Ecto neural progenitor cell (in vitro differentiated cells): ENCODE data around the gene CALR3.
"Not testable (repeated sequence)": the region's sequence is repeated elsewhere in the genome, so short reads cannot be mapped to it uniquely, and the experiment has no call there.

Experiments used
- DNase-seq: peaks from one replicate; pipeline ENCODE4 v3.0.0-alpha.2; 2018; ENCODE audit warnings: low spot score

CALR3 gene

GRCh38 chr19:16495982-16496612 lies at the start of gene CALR3, which contains the start of gene C19orf44:
CALR3 (minus strand) TSS chr19:16496167; CDS start chr19:16496129, 38 bp downstream.
C19orf44 (plus strand) TSS chr19:16496394; CDS start chr19:16500793, 4,399 bp downstream.
- DNase-seq = peak; percentile 99

- DNase-seq = no peak
These were observed 48.7 kb upstream of the CALR3 start for GRCh38 chr19:16544473-16545231.

- not testable (repeated sequence) for DNase-seq
These were observed 47.8 kb upstream of the CALR3 start for GRCh38 chr19:16543734-16544133.

GRCh38 chr19:16542910-16543472 lies 47.0 kb upstream of the CALR3 start:
- no peak for DNase-seq

- DNase-seq = peak; percentile 95
These were observed 46.3 kb upstream of the CALR3 start, which contains the start of gene CHERP for GRCh38 chr19:16542045-16542909. CHERP (minus strand) TSS chr19:16542437; CDS start chr19:16542378, 59 bp downstream.

- no peak for DNase-seq
These were observed 45.6 kb upstream of the CALR3 start for GRCh38 chr19:16541526-16542044.

GRCh38 chr19:16540948-16541347 lies 45.0 kb upstream of the CALR3 start:
- DNase-seq = no peak

- no peak for DNase-seq
These were observed 41.1 kb upstream of the CALR3 start for GRCh38 chr19:16537111-16537510.

GRCh38 chr19:16536130-16536529 lies 40.2 kb upstream of the CALR3 start:
- DNase-seq = no peak

- no peak for DNase-seq
These were observed 39.4 kb upstream of the CALR3 start for GRCh38 chr19:16535381-16535780.

- DNase-seq = no peak
These were observed 36.7 kb upstream of the CALR3 start for GRCh38 chr19:16532440-16533234.

- no peak for DNase-seq
These were observed 35.4 kb upstream of the CALR3 start for GRCh38 chr19:16531380-16531669.

GRCh38 chr19:16530540-16531379 lies 34.8 kb upstream of the CALR3 start:
- no peak for DNase-seq

- no peak for DNase-seq
These were observed 33.6 kb upstream of the CALR3 start for GRCh38 chr19:16529466-16530144.

GRCh38 chr19:16527971-16528521 lies 32.1 kb upstream of the CALR3 start:
- no peak for DNase-seq

- no peak for DNase-seq
These were observed 31.5 kb upstream of the CALR3 start for GRCh38 chr19:16527334-16527935.

- DNase-seq = no peak
These were observed 29.9 kb upstream of the CALR3 start for GRCh38 chr19:16525751-16526481.
